ENCODE results near the gene PLP2.

The PLP2 gene

DNA sequence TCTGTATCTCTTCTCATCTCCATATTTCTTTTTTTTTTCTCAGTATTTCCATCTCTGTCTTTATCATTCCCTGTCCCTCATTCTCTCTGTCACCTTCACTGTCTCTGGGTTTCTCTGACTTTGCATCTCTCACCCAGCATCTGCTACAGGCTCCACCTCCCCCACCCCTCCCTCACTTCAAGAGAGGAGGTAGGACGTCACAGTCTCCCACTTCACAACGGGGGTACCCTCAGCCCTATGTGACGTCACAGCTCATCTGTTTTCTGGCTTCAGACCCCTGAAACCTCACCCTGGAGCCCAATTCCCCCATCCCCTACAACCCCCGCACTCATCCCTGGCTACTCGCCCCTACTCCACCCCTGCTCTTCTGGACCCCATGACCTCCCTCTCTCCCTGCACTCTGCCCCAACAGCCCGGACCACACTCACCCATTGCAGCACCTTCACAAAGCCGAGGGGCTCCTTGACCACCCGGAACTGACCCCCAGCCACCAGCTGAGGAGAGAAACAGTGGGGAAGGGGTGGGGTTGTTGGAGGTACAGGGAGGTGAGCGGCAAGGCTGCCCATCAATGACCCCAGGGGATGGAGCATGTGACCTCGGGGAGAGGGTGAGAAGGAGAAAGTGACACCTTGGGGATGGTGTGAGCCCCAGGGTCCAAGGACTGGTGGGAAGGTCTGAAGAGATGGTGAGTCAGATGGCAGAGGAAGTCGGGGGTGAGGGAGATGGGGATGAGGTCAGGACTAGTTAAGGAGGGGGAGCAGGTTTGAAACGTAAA, 27.0 kb downstream of the PLP2 start:
- DNase-seq (ENCODE audit: extremely low read depth, low read depth), result no peak
- TF ChIP-seq, protein P1, sequence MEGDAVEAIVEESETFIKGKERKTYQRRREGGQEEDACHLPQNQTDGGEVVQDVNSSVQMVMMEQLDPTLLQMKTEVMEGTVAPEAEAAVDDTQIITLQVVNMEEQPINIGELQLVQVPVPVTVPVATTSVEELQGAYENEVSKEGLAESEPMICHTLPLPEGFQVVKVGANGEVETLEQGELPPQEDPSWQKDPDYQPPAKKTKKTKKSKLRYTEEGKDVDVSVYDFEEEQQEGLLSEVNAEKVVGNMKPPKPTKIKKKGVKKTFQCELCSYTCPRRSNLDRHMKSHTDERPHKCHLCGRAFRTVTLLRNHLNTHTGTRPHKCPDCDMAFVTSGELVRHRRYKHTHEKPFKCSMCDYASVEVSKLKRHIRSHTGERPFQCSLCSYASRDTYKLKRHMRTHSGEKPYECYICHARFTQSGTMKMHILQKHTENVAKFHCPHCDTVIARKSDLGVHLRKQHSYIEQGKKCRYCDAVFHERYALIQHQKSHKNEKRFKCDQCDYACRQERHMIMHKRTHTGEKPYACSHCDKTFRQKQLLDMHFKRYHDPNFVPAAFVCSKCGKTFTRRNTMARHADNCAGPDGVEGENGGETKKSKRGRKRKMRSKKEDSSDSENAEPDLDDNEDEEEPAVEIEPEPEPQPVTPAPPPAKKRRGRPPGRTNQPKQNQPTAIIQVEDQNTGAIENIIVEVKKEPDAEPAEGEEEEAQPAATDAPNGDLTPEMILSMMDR (IDR thresholded peaks at IDR 0.05; ENCODE audit: low read depth, low read length), result no peak

DNA sequence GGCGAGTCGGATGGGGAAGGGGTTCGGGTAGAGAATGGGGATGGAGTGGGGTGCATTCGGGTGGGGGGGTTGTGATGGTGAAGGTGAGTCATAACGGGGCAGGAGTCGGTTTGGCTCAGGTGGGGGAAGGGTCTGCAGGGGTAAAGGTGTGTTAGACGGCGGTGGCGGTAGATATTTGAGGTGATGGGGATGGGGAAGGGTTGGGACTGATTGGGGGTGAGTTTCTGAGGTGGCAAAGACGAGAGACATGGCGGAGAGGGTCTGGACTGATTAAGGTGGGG, 27.6 kb downstream of the PLP2 start:
- TF ChIP-seq, protein P1 (IDR thresholded peaks at IDR 0.05; ENCODE audit: low read depth, low read length), result no peak
- DNase-seq (ENCODE audit: extremely low read depth, low read depth), result no peak

DNA sequence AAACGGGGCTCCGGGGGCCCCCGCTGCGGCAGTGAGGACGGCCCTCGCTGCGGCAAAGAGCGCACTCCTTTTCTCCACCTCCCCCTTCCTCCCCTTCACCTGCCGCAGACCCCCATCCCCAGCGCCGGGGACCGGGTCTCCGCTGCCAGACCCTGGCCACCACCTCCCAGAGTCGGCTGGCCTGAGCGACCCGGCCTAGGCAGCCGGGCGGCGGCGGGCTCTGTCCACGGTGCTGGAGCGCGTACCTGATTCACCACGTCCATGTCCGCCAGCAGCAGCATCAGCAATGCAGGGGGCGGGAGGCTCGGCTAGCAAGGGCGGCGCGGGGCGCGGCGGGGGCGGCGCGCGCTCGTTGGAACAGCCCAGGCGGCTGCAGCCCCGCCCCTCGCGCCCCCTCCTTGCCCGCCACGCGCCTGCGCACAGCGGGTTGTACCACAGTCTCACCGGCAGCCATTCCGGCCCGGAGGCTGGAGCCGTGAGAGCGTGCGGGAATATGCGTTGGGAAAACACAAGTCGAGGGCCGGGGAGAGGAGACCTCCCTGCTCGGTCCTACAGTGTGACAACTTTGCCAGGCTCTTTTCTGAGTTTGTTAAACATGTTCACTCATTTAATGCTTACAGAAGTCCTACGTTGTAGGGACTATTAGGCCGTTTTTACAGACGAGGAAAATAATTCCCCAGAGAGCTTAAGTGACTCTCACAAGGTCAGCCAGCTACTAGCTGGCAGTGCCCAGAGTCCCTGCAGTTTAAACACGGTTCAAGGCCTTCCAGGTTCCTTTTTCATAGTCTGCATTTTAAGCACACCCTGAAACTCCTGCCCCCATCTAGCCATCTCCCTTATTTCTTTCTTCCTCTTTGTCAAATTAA, 28.4 kb downstream of the PLP2 start, which contains the start of gene SYP:
Gene SYP, minus strand, starts transcription at position 288 of the 866 bp plus-strand sequence. Its CDS starts 7 bp downstream, at position 281.
- TF ChIP-seq, protein P1 (IDR thresholded peaks at IDR 0.05; ENCODE audit: low read depth, low read length), result no peak
- DNase-seq (ENCODE audit: extremely low read depth, low read depth), result peak; percentile 54

DNA sequence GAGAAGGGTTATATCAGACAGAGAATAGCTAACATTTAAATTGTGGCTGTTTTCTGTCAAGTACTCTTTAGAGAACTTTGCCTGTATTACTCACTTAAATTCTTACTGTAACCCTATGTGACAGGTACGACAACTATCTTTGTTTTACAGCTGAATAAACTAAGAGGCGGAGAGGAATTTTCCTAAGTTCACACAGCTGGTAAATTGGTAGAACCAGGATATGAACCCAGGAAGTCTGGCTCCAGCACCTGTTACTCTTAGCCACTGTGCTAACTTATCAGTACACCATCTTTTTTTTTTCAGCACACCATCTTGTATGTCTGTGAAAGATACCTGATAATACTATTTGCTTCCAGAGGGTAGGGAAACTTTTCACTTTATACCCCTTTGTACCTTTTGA, 30.3 kb downstream of the PLP2 start:
- no peak for DNase-seq (ENCODE audit: extremely low read depth, low read depth)
- TF ChIP-seq, protein P1 (IDR thresholded peaks at IDR 0.05; ENCODE audit: low read depth, low read length), result no peak

DNA sequence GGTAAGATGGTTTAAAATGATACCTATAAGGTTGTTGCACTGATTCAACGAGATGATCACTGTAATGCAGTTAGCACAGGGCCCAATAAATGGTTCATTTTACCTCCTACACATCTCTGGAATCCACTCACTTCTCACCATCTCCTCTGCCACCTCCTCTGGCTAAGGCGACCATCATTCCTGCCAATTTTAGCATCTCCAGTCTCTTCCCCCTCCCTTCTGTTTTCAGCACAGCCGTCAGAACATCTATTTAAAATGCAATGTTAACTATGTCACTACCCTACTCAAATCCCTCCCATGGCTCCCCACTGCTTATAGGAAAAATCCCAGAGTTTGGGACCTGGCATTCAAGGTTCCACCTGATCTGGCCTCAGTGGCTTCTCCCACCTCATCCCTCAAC, 31.8 kb downstream of the PLP2 start:
- no peak for DNase-seq (ENCODE audit: extremely low read depth, low read depth)
- TF ChIP-seq, protein P1 (IDR thresholded peaks at IDR 0.05; ENCODE audit: low read depth, low read length), result no peak

DNA sequence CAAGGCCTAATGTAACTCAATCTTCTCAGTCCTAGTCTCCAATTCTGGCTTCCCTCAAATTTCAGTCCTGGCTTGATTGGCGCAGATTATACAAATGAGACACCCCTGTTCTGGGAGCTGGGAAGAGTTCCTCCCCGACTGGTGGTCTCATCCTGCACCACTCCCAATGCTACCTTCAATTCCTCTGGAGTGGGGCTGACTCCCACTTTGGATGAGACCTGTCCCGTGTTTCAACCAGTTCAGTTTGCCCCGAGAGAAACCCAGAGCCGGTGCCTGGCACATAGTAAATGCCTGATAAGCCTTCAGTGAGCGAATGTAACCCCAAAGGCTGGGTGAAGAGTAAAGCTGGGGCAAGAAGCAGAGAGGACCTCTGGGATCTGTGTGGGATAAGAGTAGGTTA, 32.3 kb downstream of the PLP2 start:
- no peak for DNase-seq (ENCODE audit: extremely low read depth, low read depth)
- TF ChIP-seq, protein P1 (IDR thresholded peaks at IDR 0.05; ENCODE audit: low read depth, low read length), result no peak

DNA sequence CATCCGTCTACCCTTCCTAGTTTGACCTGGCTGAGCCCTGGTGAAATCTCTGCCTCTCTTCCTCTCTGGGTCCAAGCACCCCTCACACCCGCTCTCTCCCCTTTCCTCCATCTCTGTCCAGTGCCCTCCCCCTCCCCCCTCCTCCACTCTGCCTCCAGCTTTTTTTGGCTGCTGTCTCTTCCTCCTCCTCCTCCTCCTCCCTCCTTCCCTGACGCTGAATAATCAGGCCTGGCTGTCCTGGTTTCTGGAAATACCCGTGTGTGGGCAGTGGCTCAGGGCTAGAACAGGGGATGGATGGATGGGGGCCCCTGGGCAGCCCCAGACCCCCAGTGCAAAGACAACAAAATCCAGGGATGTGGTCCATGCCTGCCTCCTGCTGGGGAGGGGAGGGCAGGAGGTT, 33.0 kb downstream of the PLP2 start:
- TF ChIP-seq, protein P1 (IDR thresholded peaks at IDR 0.05; ENCODE audit: low read depth, low read length), result no peak
- no peak for DNase-seq (ENCODE audit: extremely low read depth, low read depth)
